ENCODE data around the gene TCF15.

Gene TCF15

GRCh38 chr20:641516-641875, 31.4 kb upstream of the TCF15 start:
- no peak for DNase-seq

- DNase-seq = no peak
These were observed 30.8 kb upstream of the TCF15 start for GRCh38 chr20:640674-641515.

GRCh38 chr20:638579-638978, 28.5 kb upstream of the TCF15 start:
- no peak for DNase-seq

- no peak for DNase-seq
These were observed 27.4 kb upstream of the TCF15 start for GRCh38 chr20:637559-637958.

- no peak for DNase-seq
These were observed 25.8 kb upstream of the TCF15 start for GRCh38 chr20:635893-636338.

GRCh38 chr20:635028-635892, 25.2 kb upstream of the TCF15 start:
- DNase-seq = no peak

- DNase-seq = no peak
These were observed 24.2 kb upstream of the TCF15 start for GRCh38 chr20:634148-634925.

- no peak for DNase-seq
These were observed 21.0 kb upstream of the TCF15 start for GRCh38 chr20:631101-631500.

GRCh38 chr20:626579-626978, 16.5 kb upstream of the TCF15 start:
- DNase-seq = no peak

- DNase-seq = no peak
These were observed 15.3 kb upstream of the TCF15 start for GRCh38 chr20:625360-625932.

GRCh38 chr20:623704-624103, 13.6 kb upstream of the TCF15 start:
- DNase-seq = no peak

- no peak for DNase-seq
These were observed 12.9 kb upstream of the TCF15 start for GRCh38 chr20:623021-623420.

- no peak for DNase-seq
These were observed 12.1 kb upstream of the TCF15 start for GRCh38 chr20:622161-622560.

- no peak for DNase-seq
These were observed 11.1 kb upstream of the TCF15 start for GRCh38 chr20:621125-621756.

- DNase-seq = no peak
These were observed 10.1 kb upstream of the TCF15 start for GRCh38 chr20:620246-620645.

GRCh38 chr20:618980-619379, 8.9 kb upstream of the TCF15 start:
- no peak for DNase-seq

GRCh38 chr20:617934-618690, 8.0 kb upstream of the TCF15 start:
- DNase-seq = no peak

- DNase-seq = no peak
These were observed 5.4 kb upstream of the TCF15 start for GRCh38 chr20:615514-615913.

GRCh38 chr20:611843-612185, 1.7 kb upstream of the TCF15 start:
- DNase-seq = no peak

GRCh38 chr20:611047-611842, 1.1 kb upstream of the TCF15 start:
- DNase-seq = no peak
